Right lobe of liver (tissue), 6 donors: ENCODE measurements around the gene DRAXIN. TPM values are rescaled to one million over a fixed set of nuclear protein-coding genes. Genes with fewer than 3 reads are reported as not detected.
A peak's percentile ranks its signal among the peaks of the same experiment; 100 is the strongest.

Experiments used
- ATAC-seq, 4 donors: fragments of 200-7000 bp; cut with Tn5 transposase; one replicate each; pipeline ENCODE4 v1.9.1; 2020; ENCODE audit warnings: mild to moderate bottlenecking in 4 of 4, moderate library complexity in 4 of 4
- DNase-seq, 3 donors: peaks; one replicate each; pipeline ENCODE4 v3.0.0-alpha.2; 2020
- H3K27ac ChIP-seq, 3 donors: fragments of 200-600 bp; one replicate each; pipeline ENCODE4 v1.8.0; 2022
- H3K27me3 ChIP-seq, 2 donors: fragments of 200-600 bp; one replicate each; pipeline ENCODE4 v1.8.0; 2022
- H3K36me3 ChIP-seq, 4 donors: fragments of 200-600 bp; sonication (generic) in 1 of 4; one replicate each; pipeline versions ENCODE4 v1.5.1 to v1.8.0; 2017 to 2022; ENCODE audit warnings: control low read depth in 1 of 4
- H3K4me1 ChIP-seq, 4 donors: fragments of 200-600 bp; sonication (generic) in 1 of 4; one replicate each; pipeline versions ENCODE4 v1.5.1 to v1.8.0; 2017 to 2022; ENCODE audit warnings: control low read depth in 1 of 4
- H3K4me3 ChIP-seq, 3 donors: fragments of 200-600 bp; one replicate each; pipeline ENCODE4 v1.8.0; 2022
- H3K9me3 ChIP-seq, 4 donors: fragments of 200-600 bp; sonication (generic) in 1 of 4; one replicate each; pipeline versions ENCODE4 v1.5.1 to v1.8.0; 2017 to 2022; ENCODE audit warnings: control low read depth in 1 of 4
- POLR2A ChIP-seq: fragments of 450-650 bp; IDR thresholded peaks from one replicate; pipeline ENCODE4 v1.6.1; 2017; ENCODE audit warnings: antibody characterized with exemption, mild to moderate bottlenecking
- WGBS: methylation state at CpG from one replicate; pipeline ENCODE4 v1.1.6; 2018; ENCODE audit warnings: low coverage, low lambda C conversion rate; ENCODE audit not compliant: insufficient coverage; ENCODE audit errors: missing lambda C conversion rate; 5-methylcytosine and 5-hydroxymethylcytosine counted together
- intact Hi-C, 2 donors: fragments of 100-400 bp; cut with DNase I; formaldehyde crosslinking; loops; one replicate each; pipeline versions ENCODE4 v1.11.2 to v1.14.1; 2022
- total RNA-seq, 6 experiments: library from RNA; depleted of rRNA in 2 of 6; stranded (reverse); fragments of >200 nt in 2 of 6; fragmentation: NEBNext Ultra II Directional in 3 of 6; extraction: Animal tissue kit (Norgen Biotek cat#: 25700) in 3 of 6; gene quantifications; one replicate each; pipeline versions ENCODE4 v1.1.0 to v1.2.4, GENCODE V29; 2016 to 2023
- TF ChIP-seq, protein P1 (sequence below), 4 donors: fragments of 200-600 bp in 3 of 4; fragments of 450-650 bp in 1 of 4; IDR thresholded peaks; one replicate each; pipeline versions ENCODE4 v1.5.1 to v1.8.0; 2016 to 2022; ENCODE audit warnings: antibody characterized with exemption in 4 of 4, mild to moderate bottlenecking in 2 of 4
- donor health status: DM: no; HTN: yes; CAD: no.
- donor health status: DM: no; HTN: no; CAD: no.
- donor health status: DM: no; HTN: no; CAD: no.
- donor health status: DM: no; HTN: yes; CAD: no.
- donor health status: DM: no; HTN: yes; CAD: no.

The DRAXIN gene
- total RNA-seq, 6 experiments from 2014 or later: not detected

DNA sequence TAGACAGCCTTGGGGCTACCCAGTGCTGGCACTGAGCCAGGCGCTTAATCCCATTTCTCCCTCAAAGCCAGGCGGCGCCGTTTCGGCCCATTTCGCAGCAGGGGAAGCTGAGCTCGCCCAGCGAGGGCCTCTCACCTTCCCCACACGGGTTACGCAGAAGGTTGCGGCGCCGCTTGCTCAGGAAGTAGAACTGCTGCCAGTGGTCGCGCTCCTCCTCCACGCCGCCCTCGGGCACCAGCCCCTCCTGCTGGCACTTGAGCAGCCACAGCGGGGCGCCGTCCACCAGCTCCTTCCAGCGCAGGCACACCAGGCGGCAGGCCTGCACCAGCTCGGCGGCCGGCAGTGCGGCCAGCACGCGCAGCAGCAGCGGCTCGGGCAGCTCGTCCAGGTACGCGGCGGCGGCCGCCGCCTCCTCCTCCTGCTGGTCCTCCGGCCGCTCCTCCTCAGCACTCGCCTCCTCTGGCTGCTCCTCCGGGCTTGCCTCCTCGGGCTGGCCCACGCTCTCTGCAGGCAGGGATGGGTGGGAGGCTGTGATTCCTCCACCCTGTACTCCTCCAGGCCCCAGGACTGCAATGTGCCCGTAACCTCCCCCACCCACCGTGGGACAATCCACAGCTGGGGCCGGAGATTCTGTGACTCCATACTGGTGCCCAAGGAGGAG, 41.0 kb upstream of the DRAXIN start:
- peak overlapping the region; percentile 31 to 66 (median 61) for H3K27ac ChIP-seq
- H3K4me1 ChIP-seq: peaks cover 0 to 22% (median 5%) of the 10 kb centered on the region in 4 donors
- peak; percentile 93 to 94 (median 93) for DNase-seq
- ATAC-seq: peak; percentile 72 to 85 (median 80)
- H3K27me3 ChIP-seq: no peaks in the 10 kb centered on the region
- intact Hi-C loops: loop anchor here (5.0 kb wide), 2 partner anchors 62 to 72 kb away; no protein-coding TSS in a partner anchor
- no peaks in the 10 kb centered on the region for H3K36me3 ChIP-seq
- TF ChIP-seq POLR2A: peak; percentile 42
- TF ChIP-seq, protein P1, sequence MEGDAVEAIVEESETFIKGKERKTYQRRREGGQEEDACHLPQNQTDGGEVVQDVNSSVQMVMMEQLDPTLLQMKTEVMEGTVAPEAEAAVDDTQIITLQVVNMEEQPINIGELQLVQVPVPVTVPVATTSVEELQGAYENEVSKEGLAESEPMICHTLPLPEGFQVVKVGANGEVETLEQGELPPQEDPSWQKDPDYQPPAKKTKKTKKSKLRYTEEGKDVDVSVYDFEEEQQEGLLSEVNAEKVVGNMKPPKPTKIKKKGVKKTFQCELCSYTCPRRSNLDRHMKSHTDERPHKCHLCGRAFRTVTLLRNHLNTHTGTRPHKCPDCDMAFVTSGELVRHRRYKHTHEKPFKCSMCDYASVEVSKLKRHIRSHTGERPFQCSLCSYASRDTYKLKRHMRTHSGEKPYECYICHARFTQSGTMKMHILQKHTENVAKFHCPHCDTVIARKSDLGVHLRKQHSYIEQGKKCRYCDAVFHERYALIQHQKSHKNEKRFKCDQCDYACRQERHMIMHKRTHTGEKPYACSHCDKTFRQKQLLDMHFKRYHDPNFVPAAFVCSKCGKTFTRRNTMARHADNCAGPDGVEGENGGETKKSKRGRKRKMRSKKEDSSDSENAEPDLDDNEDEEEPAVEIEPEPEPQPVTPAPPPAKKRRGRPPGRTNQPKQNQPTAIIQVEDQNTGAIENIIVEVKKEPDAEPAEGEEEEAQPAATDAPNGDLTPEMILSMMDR (IDR thresholded peaks at IDR 0.05): peak; percentile 91 to 95 (median 92)
- peak overlapping the region; percentile 3 to 52 (median 40) for H3K4me3 ChIP-seq
- WGBS: 0% methylated on average over 3 of the region's 47 CpGs
- H3K9me3 ChIP-seq: no peaks in the 10 kb centered on the region

- DNase-seq (no peak), ATAC-seq (no peak)
- 62% methylated on average over 4 of the region's 4 CpGs for WGBS
- Histone ChIP-seq H3K36me3 (no peaks in the 10 kb centered on the region), H3K27me3 (no peaks in the 10 kb centered on the region), H3K9me3 (no peaks in the 10 kb centered on the region), H3K4me1 (peaks cover 0 to 24% (median 5%) of the 10 kb centered on the region in 4 donors), H3K27ac (no peak overlapping the region), H3K4me3 (no peak overlapping the region)
- intact Hi-C loops: loop anchor here (5.0 kb wide), 2 partner anchors 61 to 71 kb away; no protein-coding TSS in a partner anchor
- TF ChIP-seq, protein P1 (IDR thresholded peaks at IDR 0.05): no peak
- TF ChIP-seq POLR2A: no peak
These were observed 40.5 kb upstream of the DRAXIN start for GRCh38 chr1:11651017-11651416.

DNA sequence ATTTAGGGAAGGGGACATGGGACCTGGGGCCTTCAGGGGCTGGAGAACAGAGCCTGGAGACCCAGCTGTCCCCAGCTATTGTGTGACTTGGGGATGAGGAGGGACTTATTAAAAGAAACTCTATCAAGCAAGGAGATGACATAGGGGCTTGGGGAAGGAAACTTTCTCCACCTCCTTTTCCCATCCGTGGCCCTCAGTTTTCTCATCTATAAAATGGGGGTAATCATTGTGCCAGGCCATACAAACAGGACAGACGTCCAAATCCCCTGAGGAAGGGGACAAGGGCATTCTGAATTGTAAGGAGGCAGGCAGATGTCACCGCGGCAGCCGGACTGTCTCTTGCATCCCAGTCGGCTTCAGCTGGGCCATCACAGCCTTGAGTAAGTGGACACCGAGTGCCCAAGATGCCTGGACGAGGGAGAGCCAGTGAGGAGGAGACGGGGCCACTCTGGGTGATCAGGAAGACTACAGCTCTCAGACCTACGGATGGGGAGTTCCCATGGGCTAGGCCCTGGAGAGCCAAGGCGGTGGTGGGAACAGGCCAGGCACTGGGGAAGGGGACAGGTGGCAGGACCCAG, 39.2 kb upstream of the DRAXIN start:
- 50% methylated on average over 1 of the region's 11 CpGs for WGBS
- Histone ChIP-seq H3K4me3 (no peak overlapping the region), H3K27me3 (no peaks in the 10 kb centered on the region), H3K9me3 (no peaks in the 10 kb centered on the region), H3K36me3 (no peaks in the 10 kb centered on the region), H3K4me1 (peaks cover 0 to 24% (median 5%) of the 10 kb centered on the region in 4 donors), H3K27ac (no peak overlapping the region)
- no peak for DNase-seq
- intact Hi-C loops: loop anchor here (5.0 kb wide), 2 partner anchors 60 to 70 kb away; no protein-coding TSS in a partner anchor
- TF ChIP-seq POLR2A: no peak
- TF ChIP-seq, protein P1 (IDR thresholded peaks at IDR 0.05): no peak
- ATAC-seq: no peak

- no peak overlapping the region for H3K4me3 ChIP-seq
- H3K4me1 ChIP-seq: peaks cover 0 to 24% (median 5%) of the 10 kb centered on the region in 4 donors
- TF ChIP-seq, protein P1 (IDR thresholded peaks at IDR 0.05): no peak
- TF ChIP-seq POLR2A: no peak
- no peaks in the 10 kb centered on the region for H3K27me3 ChIP-seq
- DNase-seq (peak in 1 of 3 donors; percentile 65), ATAC-seq (peak in 1 of 4 donors; percentile 11)
- H3K27ac ChIP-seq: no peak overlapping the region
- 44% methylated on average over 3 of the region's 17 CpGs for WGBS
- intact Hi-C loops: loop anchor here (5.0 kb wide), 2 partner anchors 59 to 69 kb away; no protein-coding TSS in a partner anchor
- H3K9me3 ChIP-seq: no peaks in the 10 kb centered on the region
- no peaks in the 10 kb centered on the region for H3K36me3 ChIP-seq
These were observed 38.2 kb upstream of the DRAXIN start for GRCh38 chr1:11653101-11653860.
